Uterus (tissue), 4 donors: Measurements from ENCODE around the gene HTATSF1. TPM values are rescaled to one million over a fixed set of nuclear protein-coding genes. Genes with fewer than 3 reads are reported as not detected.

Source experiments
- DNase-seq, 2 donors: peaks; one replicate each; pipeline ENCODE4 v3.0.0-alpha.2; 2019 to 2020
- H3K27ac ChIP-seq, 2 donors: fragments of 200-600 bp; sonication (generic); 1 replicate in 1 of 2; 2 replicates in 1 of 2; pipeline ENCODE4 v1.5.1; 2016 to 2018
- H3K27me3 ChIP-seq, 2 donors: fragments of 200-600 bp; sonication (generic); one replicate each; pipeline ENCODE4 v1.5.1; 2018 to 2019; ENCODE audit warnings: control low read depth in 1 of 2
- H3K36me3 ChIP-seq, 2 donors: fragments of 200-600 bp; sonication (generic); one replicate each; pipeline ENCODE4 v1.5.1; 2019; ENCODE audit warnings: control low read depth in 1 of 2
- H3K4me1 ChIP-seq, 2 donors: fragments of 200-600 bp; sonication (generic); one replicate each; pipeline ENCODE4 v1.5.1; 2018 to 2019; ENCODE audit warnings: control low read depth in 1 of 2
- H3K4me3 ChIP-seq, 2 donors: fragments of 200-600 bp; sonication (generic); 1 replicate in 1 of 2; 2 replicates in 1 of 2; pipeline ENCODE4 v1.5.1; 2018 to 2019; ENCODE audit warnings: mild to moderate bottlenecking in 1 of 2
- H3K9me3 ChIP-seq, 2 donors: fragments of 200-600 bp; sonication (generic); one replicate each; pipeline ENCODE4 v1.5.1; 2019; ENCODE audit warnings: control low read depth in 1 of 2
- POLR2A ChIP-seq, 2 donors: fragments of 450-650 bp; IDR thresholded peaks; one replicate each; pipeline ENCODE4 v1.6.1; 2016; ENCODE audit warnings: antibody characterized with exemption in 2 of 2, mild to moderate bottlenecking in 1 of 2, moderate library complexity in 1 of 2
- intact Hi-C: fragments of 100-400 bp; cut with DNase I; formaldehyde crosslinking; loops from one replicate; pipeline ENCODE4 v1.15.1; 2023; ENCODE audit warnings: low total_unique reads
- total RNA-seq, 4 donors: library from RNA; depleted of rRNA in 3 of 4; stranded (reverse); fragments of >200 nt in 3 of 4; gene quantifications; one replicate each; pipeline versions ENCODE4 v1.1.0 to v1.2.4, GENCODE V29; 2014 to 2023
- TF ChIP-seq, protein P1 (sequence below), 4 experiments: fragments of 200-600 bp in 2 of 4; fragments of 450-650 bp in 2 of 4; sonication (generic) in 2 of 4; IDR thresholded peaks; one replicate each; pipeline ENCODE4 v1.5.1; 2016 to 2019; ENCODE audit warnings: antibody characterized with exemption in 4 of 4, mild to moderate bottlenecking in 2 of 4, moderate library complexity in 1 of 4
- donor health status: DM: yes; HTN: yes; CAD: no.

Gene HTATSF1
- total RNA-seq, 4 donors from 2014 or later: 21.0 to 111 (median 71.3) TPM

GRCh38 chrX:136480383-136480782, 17.0 kb upstream of the HTATSF1 start:
- TF ChIP-seq, protein P1, sequence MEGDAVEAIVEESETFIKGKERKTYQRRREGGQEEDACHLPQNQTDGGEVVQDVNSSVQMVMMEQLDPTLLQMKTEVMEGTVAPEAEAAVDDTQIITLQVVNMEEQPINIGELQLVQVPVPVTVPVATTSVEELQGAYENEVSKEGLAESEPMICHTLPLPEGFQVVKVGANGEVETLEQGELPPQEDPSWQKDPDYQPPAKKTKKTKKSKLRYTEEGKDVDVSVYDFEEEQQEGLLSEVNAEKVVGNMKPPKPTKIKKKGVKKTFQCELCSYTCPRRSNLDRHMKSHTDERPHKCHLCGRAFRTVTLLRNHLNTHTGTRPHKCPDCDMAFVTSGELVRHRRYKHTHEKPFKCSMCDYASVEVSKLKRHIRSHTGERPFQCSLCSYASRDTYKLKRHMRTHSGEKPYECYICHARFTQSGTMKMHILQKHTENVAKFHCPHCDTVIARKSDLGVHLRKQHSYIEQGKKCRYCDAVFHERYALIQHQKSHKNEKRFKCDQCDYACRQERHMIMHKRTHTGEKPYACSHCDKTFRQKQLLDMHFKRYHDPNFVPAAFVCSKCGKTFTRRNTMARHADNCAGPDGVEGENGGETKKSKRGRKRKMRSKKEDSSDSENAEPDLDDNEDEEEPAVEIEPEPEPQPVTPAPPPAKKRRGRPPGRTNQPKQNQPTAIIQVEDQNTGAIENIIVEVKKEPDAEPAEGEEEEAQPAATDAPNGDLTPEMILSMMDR (IDR thresholded peaks at IDR 0.05): no peak
- TF ChIP-seq POLR2A (IDR thresholded peaks at IDR 0.05): no peak
- Histone ChIP-seq H3K9me3 (no peaks in the 10 kb centered on the region), H3K4me3 (no peak overlapping the region), H3K27ac (no peak overlapping the region), H3K27me3 (no peaks in the 10 kb centered on the region), H3K4me1 (no peaks in the 10 kb centered on the region), H3K36me3 (no peaks in the 10 kb centered on the region)
- no peak for DNase-seq
- intact Hi-C loops: no loop called here

DNA sequence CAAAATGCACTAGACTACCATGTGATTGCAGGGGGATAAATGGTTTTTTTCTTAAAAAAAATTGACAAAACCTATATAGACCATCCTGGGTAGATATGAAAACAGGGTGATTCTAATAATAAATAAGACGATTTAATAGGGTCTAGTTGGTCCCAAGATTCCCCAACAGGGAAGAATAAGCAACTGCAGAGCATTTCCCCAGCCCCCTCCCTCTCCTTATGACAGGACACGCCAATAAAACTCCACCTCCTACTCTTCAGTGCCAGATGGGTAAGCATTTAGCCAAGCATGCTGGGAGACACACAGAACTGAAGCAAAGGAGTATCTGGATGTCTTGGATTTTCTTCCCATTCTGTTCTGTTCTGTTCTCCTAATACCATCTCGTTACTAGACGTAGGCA, 9.7 kb upstream of the HTATSF1 start, which contains the start of gene BRS3:
TSS of gene BRS3 (plus strand) at position 301 of the 400 bp plus-strand sequence. CDS start 168 bp downstream, outside the sequence.
- Histone ChIP-seq H3K4me1 (no peaks in the 10 kb centered on the region), H3K27me3 (peaks cover 0 to 12% of the 10 kb centered on the region in 2 donors), H3K27ac (peak within 1 kb of the TSS in 1 of 2 donors; percentile 29), H3K4me3 (no peak within 1 kb of the TSS), H3K9me3 (no peaks in the 10 kb centered on the region), H3K36me3 (no peaks in the 10 kb centered on the region)
- no peak for DNase-seq
- TF ChIP-seq, protein P1 (IDR thresholded peaks at IDR 0.05): no peak
- no peak for TF ChIP-seq POLR2A (IDR thresholded peaks at IDR 0.05)
- intact Hi-C loops: no loop called here

DNA sequence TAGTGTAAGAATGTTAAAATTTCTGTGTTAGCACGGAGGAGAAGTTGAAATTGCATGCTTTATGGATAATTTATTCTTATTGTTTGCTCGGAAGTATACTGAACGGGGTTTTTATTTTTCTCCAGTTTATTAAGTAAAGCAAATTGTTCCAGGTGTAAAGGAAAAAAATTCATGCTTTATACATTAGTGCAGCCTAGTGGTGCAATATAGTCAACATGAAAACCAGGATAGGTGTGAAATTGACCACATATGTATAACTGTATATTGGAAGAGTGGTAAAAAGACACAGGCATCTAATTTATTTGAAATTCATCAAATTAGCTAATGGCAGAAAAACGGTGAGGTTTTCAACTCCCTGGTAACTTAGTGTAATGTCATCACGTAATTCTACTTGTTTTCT, 8.7 kb upstream of the HTATSF1 start:
- peaks cover 0 to 12% of the 10 kb centered on the region in 2 donors for H3K27me3 ChIP-seq
- H3K9me3 ChIP-seq: no peaks in the 10 kb centered on the region
- H3K27ac ChIP-seq: no peak overlapping the region
- intact Hi-C loops: no loop called here
- H3K4me3 ChIP-seq: no peak overlapping the region
- no peaks in the 10 kb centered on the region for H3K36me3 ChIP-seq
- no peak for DNase-seq
- H3K4me1 ChIP-seq: no peaks in the 10 kb centered on the region
- TF ChIP-seq POLR2A (IDR thresholded peaks at IDR 0.05): no peak
- TF ChIP-seq, protein P1 (IDR thresholded peaks at IDR 0.05): no peak

GRCh38 chrX:136491832-136492231, 5.6 kb upstream of the HTATSF1 start:
- intact Hi-C loops: no loop called here
- Histone ChIP-seq H3K9me3 (no peaks in the 10 kb centered on the region), H3K36me3 (no peaks in the 10 kb centered on the region)

DNA sequence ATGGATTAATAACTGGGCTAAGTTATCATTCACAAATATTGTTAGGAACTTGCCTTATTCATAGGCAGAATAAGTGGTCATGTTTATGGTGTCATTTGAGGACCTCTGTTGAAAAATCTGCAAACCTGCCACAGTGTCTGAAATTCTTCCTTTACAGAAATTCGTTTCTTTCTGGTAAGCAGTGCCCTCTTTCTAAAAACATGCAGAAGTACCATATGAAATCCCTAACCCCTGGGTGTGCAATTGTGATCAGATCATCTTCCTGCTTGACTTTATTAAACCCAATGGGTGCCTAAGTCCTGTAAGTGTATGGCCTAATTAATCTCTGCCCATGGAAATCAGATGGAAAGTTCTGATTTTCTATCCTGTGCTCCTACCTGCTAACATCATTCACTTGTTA, 4.4 kb upstream of the HTATSF1 start:
- TF ChIP-seq, protein P1 (IDR thresholded peaks at IDR 0.05): no peak
- TF ChIP-seq POLR2A (IDR thresholded peaks at IDR 0.05): no peak
- H3K36me3 ChIP-seq: no peaks in the 10 kb centered on the region
- peaks cover 0 to 12% of the 10 kb centered on the region in 2 donors for H3K27me3 ChIP-seq
- H3K9me3 ChIP-seq: no peaks in the 10 kb centered on the region
- H3K27ac ChIP-seq: no peak overlapping the region
- no peak for DNase-seq
- intact Hi-C loops: no loop called here
- H3K4me1 ChIP-seq: no peaks in the 10 kb centered on the region
- no peak overlapping the region for H3K4me3 ChIP-seq

More at GRCh38 chrX:136491832-136492231, 5.6 kb upstream of the HTATSF1 start:
- no peak overlapping the region for H3K27ac ChIP-seq
- no peaks in the 10 kb centered on the region for H3K4me1 ChIP-seq
- TF ChIP-seq, protein P1 (IDR thresholded peaks at IDR 0.05): no peak
- no peak for TF ChIP-seq POLR2A (IDR thresholded peaks at IDR 0.05)
- no peak for DNase-seq
- peaks cover 0 to 12% of the 10 kb centered on the region in 2 donors for H3K27me3 ChIP-seq
- H3K4me3 ChIP-seq: no peak overlapping the region
